ENCODE data around the gene HOXB1. TPM values are rescaled to one million over a fixed set of nuclear protein-coding genes. Genes with fewer than 3 reads are reported as not detected.

The HOXB1 gene
- total and polyA plus RNA-seq, 4 donors: not detected

- Histone ChIP-seq H3K9ac (ENCODE audit: low read depth in 1 of 2, low read length in 2 of 2) (peak overlapping the region in 1 of 2 donors; percentile 2), H3K9me3 (ENCODE audit: control insufficient read depth in 4 of 4, low read length in 3 of 4) (no peaks in the 10 kb centered on the region), H3K27me3 (ENCODE audit: control insufficient read depth in 4 of 4, insufficient read depth in 4 of 4, low read length in 3 of 4) (peaks cover 0 to 9% (median 4%) of the 10 kb centered on the region in 4 donors), H3K27ac (ENCODE audit: low read depth in 1 of 2, low read length in 2 of 2) (peak overlapping the region; percentile 53 to 56), H3K36me3 (ENCODE audit: control insufficient read depth in 4 of 4, insufficient read depth in 3 of 4, low read depth in 1 of 4, low read length in 3 of 4) (no peaks in the 10 kb centered on the region), H3K4me3 (ENCODE audit: low read depth in 1 of 3, low read length in 3 of 3) (no peak overlapping the region), H3K4me1 (ENCODE audit: control insufficient read depth in 4 of 4, insufficient read depth in 4 of 4, low read length in 3 of 4) (peaks cover 0 to 12% (median 3%) of the 10 kb centered on the region in 4 donors)
- 25% methylated on average over 10 of the region's 10 CpGs for WGBS
- DNase-seq (ENCODE audit: low spot score): peak; percentile 41
- no peak for TF ChIP-seq GABPA (IDR thresholded peaks at IDR 0.05 in 1 of 2, conservative IDR thresholded peaks at IDR 0.05 in 1 of 2)
- TF ChIP-seq ATF3 (IDR thresholded peaks at IDR 0.05): no peak
- TF ChIP-seq NR2F2 (IDR thresholded peaks at IDR 0.05): no peak
- no peak for TF ChIP-seq RAD21 (IDR thresholded peaks at IDR 0.05)
- TF ChIP-seq, protein P1, sequence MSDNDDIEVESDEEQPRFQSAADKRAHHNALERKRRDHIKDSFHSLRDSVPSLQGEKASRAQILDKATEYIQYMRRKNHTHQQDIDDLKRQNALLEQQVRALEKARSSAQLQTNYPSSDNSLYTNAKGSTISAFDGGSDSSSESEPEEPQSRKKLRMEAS (IDR thresholded peaks at IDR 0.05): no peak
- TF ChIP-seq SP1 (IDR thresholded peaks at IDR 0.05): no peak
- TF ChIP-seq FOXA2 (IDR thresholded peaks at IDR 0.05): no peak
- TF ChIP-seq HNF4G (IDR thresholded peaks at IDR 0.05): no peak
- TF ChIP-seq ZBTB33 (IDR thresholded peaks at IDR 0.05): no peak
Observed at GRCh38 chr17:48546924-48547807, 16.4 kb upstream of the HOXB1 start.

DNA sequence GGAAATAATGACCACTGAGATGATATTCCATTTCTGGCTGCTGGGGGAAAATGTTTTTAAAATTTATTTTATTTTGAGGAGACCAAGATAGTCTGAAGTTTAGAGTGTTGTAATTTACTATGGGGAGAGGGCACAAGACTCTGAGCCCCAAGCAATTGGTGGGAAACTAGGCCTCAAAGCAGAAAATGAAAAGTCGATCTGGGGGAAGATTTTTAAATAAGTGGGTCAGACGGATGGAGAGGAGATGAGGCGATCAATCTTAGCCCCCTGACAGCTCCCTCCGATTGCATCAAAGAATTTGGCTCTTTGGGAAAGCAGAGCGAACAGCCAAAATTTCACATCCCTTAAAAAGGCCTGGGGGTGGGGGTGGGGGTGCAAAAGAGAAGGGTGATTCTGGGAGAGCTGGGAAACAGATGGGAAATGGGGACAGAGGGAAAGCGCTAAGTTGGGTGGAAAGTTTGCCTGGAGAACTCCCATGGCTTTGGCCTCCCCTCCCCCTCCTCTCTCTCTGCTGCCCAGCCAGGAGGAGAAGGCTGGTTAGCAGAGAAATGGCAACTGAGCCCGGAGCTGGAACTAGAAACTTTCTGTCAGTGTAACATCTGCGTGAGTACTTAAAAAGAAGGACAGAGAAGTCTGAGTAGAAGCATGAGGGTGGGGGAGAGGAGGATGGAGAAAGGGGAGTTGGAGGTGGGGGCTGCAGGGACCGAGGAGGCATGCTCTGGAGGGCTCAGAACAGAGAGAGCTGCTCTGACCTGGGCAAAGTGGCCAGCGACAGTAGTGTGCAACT, 15.5 kb upstream of the HOXB1 start:
- Histone ChIP-seq H3K4me3 (ENCODE audit: low read depth in 1 of 3, low read length in 3 of 3) (no peak overlapping the region), H3K9ac (ENCODE audit: low read depth in 1 of 2, low read length in 2 of 2) (no peak overlapping the region), H3K4me1 (ENCODE audit: control insufficient read depth in 4 of 4, insufficient read depth in 4 of 4, low read length in 3 of 4) (peaks cover 0 to 12% (median 3%) of the 10 kb centered on the region in 4 donors), H3K27ac (ENCODE audit: low read depth in 1 of 2, low read length in 2 of 2) (peak overlapping the region in 1 of 2 donors; percentile 53), H3K9me3 (ENCODE audit: control insufficient read depth in 4 of 4, low read length in 3 of 4) (no peaks in the 10 kb centered on the region), H3K27me3 (ENCODE audit: control insufficient read depth in 4 of 4, insufficient read depth in 4 of 4, low read length in 3 of 4) (peaks cover under 1 to 10% (median 5%) of the 10 kb centered on the region in 4 donors), H3K36me3 (ENCODE audit: control insufficient read depth in 4 of 4, insufficient read depth in 3 of 4, low read depth in 1 of 4, low read length in 3 of 4) (no peaks in the 10 kb centered on the region)
- DNase-seq (ENCODE audit: low spot score): no peak
- no peak for TF ChIP-seq FOXA2 (IDR thresholded peaks at IDR 0.05)
- no peak for TF ChIP-seq JUND (IDR thresholded peaks at IDR 0.05)
- TF ChIP-seq, protein P2, sequence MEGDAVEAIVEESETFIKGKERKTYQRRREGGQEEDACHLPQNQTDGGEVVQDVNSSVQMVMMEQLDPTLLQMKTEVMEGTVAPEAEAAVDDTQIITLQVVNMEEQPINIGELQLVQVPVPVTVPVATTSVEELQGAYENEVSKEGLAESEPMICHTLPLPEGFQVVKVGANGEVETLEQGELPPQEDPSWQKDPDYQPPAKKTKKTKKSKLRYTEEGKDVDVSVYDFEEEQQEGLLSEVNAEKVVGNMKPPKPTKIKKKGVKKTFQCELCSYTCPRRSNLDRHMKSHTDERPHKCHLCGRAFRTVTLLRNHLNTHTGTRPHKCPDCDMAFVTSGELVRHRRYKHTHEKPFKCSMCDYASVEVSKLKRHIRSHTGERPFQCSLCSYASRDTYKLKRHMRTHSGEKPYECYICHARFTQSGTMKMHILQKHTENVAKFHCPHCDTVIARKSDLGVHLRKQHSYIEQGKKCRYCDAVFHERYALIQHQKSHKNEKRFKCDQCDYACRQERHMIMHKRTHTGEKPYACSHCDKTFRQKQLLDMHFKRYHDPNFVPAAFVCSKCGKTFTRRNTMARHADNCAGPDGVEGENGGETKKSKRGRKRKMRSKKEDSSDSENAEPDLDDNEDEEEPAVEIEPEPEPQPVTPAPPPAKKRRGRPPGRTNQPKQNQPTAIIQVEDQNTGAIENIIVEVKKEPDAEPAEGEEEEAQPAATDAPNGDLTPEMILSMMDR (IDR thresholded peaks at IDR 0.05; ENCODE audit: low read depth, low read length, missing input control): no peak
- TF ChIP-seq GABPA (IDR thresholded peaks at IDR 0.05 in 1 of 2, conservative IDR thresholded peaks at IDR 0.05 in 1 of 2): no peak
- no peak for TF ChIP-seq ZBTB33 (IDR thresholded peaks at IDR 0.05)
- no peak for TF ChIP-seq RAD21 (IDR thresholded peaks at IDR 0.05)
- WGBS: 32% methylated on average over 10 of the region's 10 CpGs
